HUES48 (cell line): ENCODE measurements around the gene TOP3B.

Source experiments
- H3K27ac ChIP-seq: one replicate; pipeline ENCODE4 v1.7.0; 2013; ENCODE audit warnings: low read depth, low read length, inconsistent platforms
- H3K27me3 ChIP-seq: 2 replicates; pipeline ENCODE4 v1.6.1; 2013; ENCODE audit warnings: mild to moderate bottlenecking, low read length; ENCODE audit not compliant: control insufficient read depth, insufficient read depth
- H3K36me3 ChIP-seq: 2 replicates; pipeline ENCODE4 v1.6.1; 2013; ENCODE audit warnings: low read length; ENCODE audit not compliant: control insufficient read depth, insufficient read depth
- H3K4me1 ChIP-seq: 2 replicates; pipeline ENCODE4 v1.6.1; 2013; ENCODE audit warnings: mild to moderate bottlenecking, low read length; ENCODE audit not compliant: control insufficient read depth, insufficient read depth
- H3K4me3 ChIP-seq: 2 replicates; pipeline ENCODE4 v1.5.1; 2013; ENCODE audit warnings: mild to moderate bottlenecking, low read depth, low read length
- H3K9ac ChIP-seq: 2 replicates; pipeline ENCODE4 v1.6.1; 2013; ENCODE audit warnings: mild to moderate bottlenecking, low read depth, low read length, moderate library complexity
- H3K9me3 ChIP-seq: 2 replicates; pipeline ENCODE4 v1.6.1; 2013; ENCODE audit warnings: low read length; ENCODE audit not compliant: control insufficient read depth, insufficient read depth

Gene TOP3B

GRCh38 chr22:21928048-21928447 lies 54.5 kb downstream of the TOP3B start:
- Histone ChIP-seq H3K36me3 (peaks cover 29% of the 10 kb centered on the region), H3K27ac (no peak overlapping the region), H3K4me1 (peaks cover 22% of the 10 kb centered on the region), H3K9me3 (no peaks in the 10 kb centered on the region), H3K27me3 (no peaks in the 10 kb centered on the region), H3K9ac (no peak overlapping the region), H3K4me3 (no peak overlapping the region)

GRCh38 chr22:21927174-21927823 lies 55.3 kb downstream of the TOP3B start:
- no peaks in the 10 kb centered on the region for H3K27me3 ChIP-seq
- H3K4me3 ChIP-seq = no peak overlapping the region
- H3K4me1 ChIP-seq = peaks cover 27% of the 10 kb centered on the region
- no peak overlapping the region for H3K9ac ChIP-seq
- H3K9me3 ChIP-seq = no peaks in the 10 kb centered on the region
- H3K27ac ChIP-seq = no peak overlapping the region
- peaks cover 22% of the 10 kb centered on the region for H3K36me3 ChIP-seq

- no peak overlapping the region for H3K27ac ChIP-seq
- H3K9ac ChIP-seq = no peak overlapping the region
- peaks cover 18% of the 10 kb centered on the region; the same call in 1 of the 2 replicates for H3K36me3 ChIP-seq
- no peaks in the 10 kb centered on the region for H3K9me3 ChIP-seq
- H3K4me3 ChIP-seq = no peak overlapping the region
- H3K27me3 ChIP-seq = no peaks in the 10 kb centered on the region
- H3K4me1 ChIP-seq = peaks cover 32% of the 10 kb centered on the region
These were observed 55.9 kb downstream of the TOP3B start for GRCh38 chr22:21926728-21927127.

GRCh38 chr22:21923163-21923561 lies 59.4 kb downstream of the TOP3B start:
- peaks cover 52% of the 10 kb centered on the region for H3K4me1 ChIP-seq
- no peaks in the 10 kb centered on the region for H3K27me3 ChIP-seq
- no peak overlapping the region for H3K27ac ChIP-seq
- H3K4me3 ChIP-seq = no peak overlapping the region
- no peaks in the 10 kb centered on the region for H3K36me3 ChIP-seq
- H3K9ac ChIP-seq = no peak overlapping the region
- no peaks in the 10 kb centered on the region for H3K9me3 ChIP-seq

GRCh38 chr22:21922370-21923162 lies 60.0 kb downstream of the TOP3B start:
- H3K9me3 ChIP-seq = no peaks in the 10 kb centered on the region
- no peaks in the 10 kb centered on the region for H3K36me3 ChIP-seq
- no peak overlapping the region for H3K4me3 ChIP-seq
- 0 out of 2 replicates have a peak overlapping the region, but pooled peaks have one; percentile 29 for H3K9ac ChIP-seq
- peak overlapping the region; percentile 72 for H3K27ac ChIP-seq
- H3K4me1 ChIP-seq = peaks cover 52% of the 10 kb centered on the region
- no peaks in the 10 kb centered on the region for H3K27me3 ChIP-seq

GRCh38 chr22:21921729-21922128 lies 60.9 kb downstream of the TOP3B start:
- Histone ChIP-seq H3K4me1 (peaks cover 50% of the 10 kb centered on the region), H3K36me3 (no peaks in the 10 kb centered on the region), H3K9ac (peak overlapping the region; percentile 29; the same call in 1 of the 2 replicates), H3K27me3 (no peaks in the 10 kb centered on the region), H3K27ac (peak overlapping the region; percentile 72), H3K9me3 (no peaks in the 10 kb centered on the region), H3K4me3 (no peak overlapping the region)

- no peak overlapping the region; the same call in 1 of the 2 replicates for H3K9ac ChIP-seq
- no peaks in the 10 kb centered on the region for H3K9me3 ChIP-seq
- peaks cover 50% of the 10 kb centered on the region for H3K4me1 ChIP-seq
- H3K36me3 ChIP-seq = no peaks in the 10 kb centered on the region
- no peaks in the 10 kb centered on the region for H3K27me3 ChIP-seq
- H3K27ac ChIP-seq = peak overlapping the region; percentile 72
- no peak overlapping the region for H3K4me3 ChIP-seq
These were observed 61.3 kb downstream of the TOP3B start for GRCh38 chr22:21921184-21921721.

GRCh38 chr22:21920341-21921183 lies 62.0 kb downstream of the TOP3B start:
- Histone ChIP-seq H3K4me1 (peaks cover 45% of the 10 kb centered on the region), H3K4me3 (no peak overlapping the region), H3K27ac (peak overlapping the region; percentile 72), H3K9me3 (no peaks in the 10 kb centered on the region), H3K27me3 (no peaks in the 10 kb centered on the region), H3K9ac (no peak overlapping the region), H3K36me3 (no peaks in the 10 kb centered on the region)

- H3K36me3 ChIP-seq = no peaks in the 10 kb centered on the region
- no peak overlapping the region for H3K4me3 ChIP-seq
- peak overlapping the region; percentile 72 for H3K27ac ChIP-seq
- no peak overlapping the region for H3K9ac ChIP-seq
- no peaks in the 10 kb centered on the region for H3K27me3 ChIP-seq
- peaks cover 40% of the 10 kb centered on the region for H3K4me1 ChIP-seq
- no peaks in the 10 kb centered on the region for H3K9me3 ChIP-seq
These were observed 62.9 kb downstream of the TOP3B start for GRCh38 chr22:21919526-21920307.
